Left kidney (tissue), 8 donors: ENCODE measurements around the gene FKBP7. TPM values are rescaled to one million over a fixed set of nuclear protein-coding genes. Genes with fewer than 3 reads are reported as not detected.
"Not testable (repeated sequence)": the region's sequence is repeated elsewhere in the genome, so short reads cannot be mapped to it uniquely, and the experiment has no call there.

Experiments
- DNase-seq: peaks from one replicate; pipeline ENCODE4 v3.0.0-alpha.2; 2013
- long read RNA-seq, 8 donors: transcript quantifications; one replicate each; lab custom pipeline, GENCODE V29; 2026
- polyA plus RNA-seq: library from polyadenylated mRNA; unstranded; fragments of 120-200 nt; gene quantifications from one replicate; pipeline ENCODE4 v1.2.1, GENCODE V29; 2013; ENCODE audit not compliant: insufficient read length

The FKBP7 gene, protein sequence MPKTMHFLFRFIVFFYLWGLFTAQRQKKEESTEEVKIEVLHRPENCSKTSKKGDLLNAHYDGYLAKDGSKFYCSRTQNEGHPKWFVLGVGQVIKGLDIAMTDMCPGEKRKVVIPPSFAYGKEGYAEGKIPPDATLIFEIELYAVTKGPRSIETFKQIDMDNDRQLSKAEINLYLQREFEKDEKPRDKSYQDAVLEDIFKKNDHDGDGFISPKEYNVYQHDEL
- 58.0 TPM for polyA plus RNA-seq
- long read RNA-seq, donor 1, transcript FKBP7-204 (4 exons, 2,834 nt): major isoform, 16 of 25 reads
- long read RNA-seq, donor 1, partial matches to known transcripts: 0 of 25 reads
- long read RNA-seq, donor 1, other reads (novel, unspliced or antisense): 0 of 25 reads
- long read RNA-seq, donor 2, transcript FKBP7-205 (4 exons, 666 nt): minor isoform, 6 of 28 reads
- long read RNA-seq, donor 2, transcript FKBP7-203 (3 exons, 638 nt): minor isoform, 6 of 28 reads
- long read RNA-seq, donor 2, transcript FKBP7-204 (4 exons, 2,834 nt): major isoform, 13 of 28 reads
- long read RNA-seq, donor 2, partial matches to known transcripts: 0 of 28 reads
- long read RNA-seq, donor 2, other reads (novel, unspliced or antisense): 0 of 28 reads
- long read RNA-seq, donor 3, transcript FKBP7-205 (4 exons, 666 nt): minor isoform, 10 of 23 reads
- long read RNA-seq, donor 3, transcript FKBP7-204 (4 exons, 2,834 nt): major isoform, 11 of 23 reads
- long read RNA-seq, donor 3, partial matches to known transcripts: 0 of 23 reads
- long read RNA-seq, donor 3, other reads (novel, unspliced or antisense): 0 of 23 reads
- long read RNA-seq, donor 4, partial matches to known transcripts: 0 of 2 reads
- long read RNA-seq, donor 4, other reads (novel, unspliced or antisense): 0 of 2 reads
- long read RNA-seq, donor 5, transcript FKBP7-204 (4 exons, 2,834 nt): major isoform, 28 of 45 reads
- long read RNA-seq, donor 5, transcript FKBP7-203 (3 exons, 638 nt): minor isoform, 5 of 45 reads
- long read RNA-seq, donor 5, transcript FKBP7-205 (4 exons, 666 nt): minor isoform, 7 of 45 reads
- long read RNA-seq, donor 5, partial matches to known transcripts: 0 of 45 reads
- long read RNA-seq, donor 5, other reads (novel, unspliced or antisense): 0 of 45 reads
- long read RNA-seq, donor 6, transcript FKBP7-205 (4 exons, 666 nt): minor isoform, 7 of 64 reads
- long read RNA-seq, donor 6, transcript FKBP7-204 (4 exons, 2,834 nt): major isoform, 21 of 64 reads
- long read RNA-seq, donor 6, partial matches to known transcripts: 32 of 64 reads
- long read RNA-seq, donor 6, other reads (novel, unspliced or antisense): 0 of 64 reads
- long read RNA-seq, donor 7, transcript FKBP7-204 (4 exons, 2,834 nt): major isoform, 31 of 49 reads
- long read RNA-seq, donor 7, transcript FKBP7-205 (4 exons, 666 nt): minor isoform, 10 of 49 reads
- long read RNA-seq, donor 7, partial matches to known transcripts: 0 of 49 reads
- long read RNA-seq, donor 7, other reads (novel, unspliced or antisense): 0 of 49 reads
- long read RNA-seq, donor 8, transcript FKBP7-205 (4 exons, 666 nt): minor isoform, 6 of 23 reads
- long read RNA-seq, donor 8, transcript FKBP7-204 (4 exons, 2,834 nt): major isoform, 12 of 23 reads
- long read RNA-seq, donor 8, partial matches to known transcripts: 0 of 23 reads
- long read RNA-seq, donor 8, other reads (novel, unspliced or antisense): 0 of 23 reads

DNA sequence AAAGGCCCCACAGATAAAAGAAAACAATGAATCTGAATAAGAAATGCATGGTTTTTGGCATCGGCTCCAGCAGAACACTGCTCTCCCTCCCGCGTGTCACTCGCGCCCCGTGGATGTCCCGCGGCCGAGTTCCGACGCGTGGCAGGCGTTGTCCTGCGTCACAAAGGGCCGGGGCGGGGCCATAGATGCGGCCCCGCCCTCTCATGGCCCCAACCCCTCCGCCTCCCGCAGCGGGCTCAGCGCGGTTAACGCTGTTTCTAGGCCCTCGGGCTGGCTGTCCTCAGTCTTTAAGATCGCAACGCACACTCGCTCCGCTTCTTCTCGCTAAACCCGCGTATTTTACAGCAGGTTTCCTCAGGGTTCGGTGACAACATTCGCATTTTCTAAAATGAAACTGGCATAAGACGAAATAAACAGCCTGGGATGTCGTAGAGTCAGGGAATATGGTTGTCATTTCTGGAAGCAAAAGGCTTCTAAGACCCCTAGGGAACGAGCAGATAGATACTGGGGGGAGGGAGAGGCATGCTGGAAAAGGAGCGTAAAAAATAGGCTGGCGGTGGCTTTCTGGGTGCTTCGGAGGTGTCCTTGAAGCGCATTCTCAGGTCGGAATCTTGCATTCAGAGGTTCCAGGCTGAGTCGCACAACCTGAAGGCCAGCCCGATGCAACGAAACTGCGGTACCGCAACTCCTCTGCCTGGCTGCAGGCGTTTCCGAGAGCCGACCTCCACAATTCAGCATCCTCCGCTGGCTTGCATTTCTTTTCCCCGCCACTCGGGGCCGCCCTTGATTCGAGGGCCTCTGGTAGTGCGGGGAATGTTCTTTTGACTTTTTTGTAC, at the start of gene FKBP7:
Gene FKBP7, minus strand, starts transcription at position 162 of the 836 bp plus-strand sequence. Its CDS starts 101 bp downstream, at position 61.
- peak; percentile 89 for DNase-seq

GRCh38 chr2:178527592-178527991, 49.2 kb upstream of the FKBP7 start:
- no peak for DNase-seq

GRCh38 chr2:178526256-178526655, 47.9 kb upstream of the FKBP7 start:
- no peak for DNase-seq

GRCh38 chr2:178525460-178525859, 47.1 kb upstream of the FKBP7 start:
- not testable (repeated sequence) for DNase-seq

DNA sequence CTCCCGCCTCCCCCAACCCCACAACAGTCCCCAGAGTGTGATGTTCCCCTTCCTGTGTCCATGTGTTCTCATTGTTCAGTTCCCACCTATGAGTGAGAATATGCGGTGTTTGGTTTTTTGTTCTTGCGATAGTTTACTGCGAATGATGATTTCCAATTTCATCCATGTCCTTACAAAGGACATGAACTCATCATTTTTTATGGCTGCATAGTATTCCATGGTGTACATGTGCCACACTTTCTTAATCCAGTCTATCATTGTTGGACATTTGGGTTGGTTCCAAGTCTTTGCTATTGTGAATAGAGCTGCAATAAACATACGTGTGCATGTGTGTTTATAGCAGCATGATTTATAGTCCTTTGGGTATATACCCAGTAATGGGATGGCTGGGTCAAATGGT, 46.6 kb upstream of the FKBP7 start:
- DNase-seq: not testable (repeated sequence)

DNA sequence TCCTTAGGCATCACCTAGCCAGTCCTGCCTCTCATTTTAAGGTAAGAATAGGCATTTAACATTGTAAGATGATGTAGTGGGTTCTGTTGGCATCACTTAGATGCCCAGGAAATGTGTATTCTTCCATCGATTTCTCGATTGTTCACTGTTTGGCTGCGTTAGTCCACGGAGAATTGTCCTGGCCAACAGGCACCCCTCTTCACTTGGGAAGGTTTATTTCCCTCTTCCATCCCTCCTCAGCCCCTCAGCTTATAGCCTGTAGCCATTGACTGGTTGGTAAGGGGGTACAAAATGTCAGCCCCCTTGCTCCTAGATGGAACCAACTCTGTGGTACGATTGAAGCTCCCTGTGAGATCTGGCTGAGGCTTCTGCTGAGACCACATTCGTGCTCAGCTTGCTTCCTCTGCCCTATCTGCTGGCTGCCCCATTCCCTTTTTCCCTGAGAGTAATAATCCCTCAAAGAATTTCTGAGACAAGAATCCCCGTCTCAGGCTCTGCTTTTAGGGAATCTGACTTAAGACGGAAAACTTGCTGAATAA, 45.3 kb upstream of the FKBP7 start:
- no peak for DNase-seq

- DNase-seq: peak; percentile 87
Observed at GRCh38 chr2:178522950-178523595, 44.7 kb upstream of the FKBP7 start.

GRCh38 chr2:178521304-178522150, 43.1 kb upstream of the FKBP7 start:
- no peak for DNase-seq

DNA sequence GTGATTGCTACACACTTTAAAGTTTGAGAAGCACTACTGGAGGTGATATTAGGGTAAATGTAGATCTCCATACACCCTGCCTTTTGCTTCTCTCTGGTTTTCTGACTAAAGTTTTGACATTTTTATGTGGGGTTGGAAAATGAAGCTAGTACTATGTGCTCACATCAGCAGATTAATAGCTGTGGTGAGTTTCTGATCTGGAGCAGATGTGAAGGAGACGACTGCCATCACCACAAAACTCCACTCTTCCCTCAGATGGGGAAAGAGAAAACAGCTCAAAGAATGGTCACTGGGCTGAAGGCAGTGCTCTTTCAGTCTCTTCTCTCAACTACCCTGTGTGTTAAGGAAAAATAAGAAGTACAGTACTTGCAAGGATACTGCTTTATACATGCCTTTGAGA, 39.1 kb upstream of the FKBP7 start:
- no peak for DNase-seq

- DNase-seq: no peak
Observed at GRCh38 chr2:178514664-178515063, 36.3 kb upstream of the FKBP7 start.

GRCh38 chr2:178513876-178514275, 35.5 kb upstream of the FKBP7 start:
- no peak for DNase-seq

GRCh38 chr2:178512484-178512883, 34.1 kb upstream of the FKBP7 start:
- no peak for DNase-seq

GRCh38 chr2:178510384-178510783, 32.0 kb upstream of the FKBP7 start:
- no peak for DNase-seq

- DNase-seq: no peak
Observed at GRCh38 chr2:178508646-178509045, 30.2 kb upstream of the FKBP7 start.

DNA sequence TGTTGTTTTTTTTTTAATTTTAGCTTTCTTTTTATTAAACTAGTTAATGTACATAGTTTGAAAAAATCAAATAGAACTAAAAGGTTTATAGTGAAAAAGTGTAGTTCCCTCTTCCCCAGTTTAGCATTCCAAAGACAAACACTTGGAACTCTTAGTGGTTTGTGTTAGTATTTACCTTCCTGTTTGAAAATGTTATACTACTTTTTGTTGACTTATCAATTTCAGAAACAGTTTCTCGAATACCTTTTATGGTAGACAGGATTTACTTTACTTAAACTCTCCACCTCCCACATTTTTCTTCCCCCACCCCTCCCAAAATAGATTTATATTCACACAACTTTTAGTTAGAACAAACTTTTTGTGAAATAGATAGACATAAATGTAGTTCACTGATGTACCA, 28.5 kb upstream of the FKBP7 start:
- no peak for DNase-seq

DNA sequence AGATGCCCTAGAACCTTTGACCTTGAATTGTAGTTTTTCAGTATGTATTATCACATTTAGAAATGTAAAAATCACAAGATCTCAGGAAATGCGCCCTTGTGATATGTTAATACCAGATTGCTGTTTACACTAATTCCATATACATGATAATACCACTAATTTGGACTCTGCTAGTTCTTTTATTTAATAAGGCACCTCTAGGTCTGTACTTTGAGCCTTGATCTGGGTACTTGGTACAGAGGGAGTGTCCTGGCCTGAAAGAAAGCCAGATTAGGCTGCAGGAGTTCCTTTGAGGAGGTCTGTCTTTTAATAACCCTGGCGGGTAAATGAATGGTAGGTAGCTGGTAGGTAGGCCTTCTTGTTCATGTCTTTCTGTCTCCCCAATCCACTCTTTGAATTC, 28.1 kb upstream of the FKBP7 start:
- DNase-seq: no peak

- no peak for DNase-seq
Observed at GRCh38 chr2:178506101-178506500, 27.7 kb upstream of the FKBP7 start.

DNA sequence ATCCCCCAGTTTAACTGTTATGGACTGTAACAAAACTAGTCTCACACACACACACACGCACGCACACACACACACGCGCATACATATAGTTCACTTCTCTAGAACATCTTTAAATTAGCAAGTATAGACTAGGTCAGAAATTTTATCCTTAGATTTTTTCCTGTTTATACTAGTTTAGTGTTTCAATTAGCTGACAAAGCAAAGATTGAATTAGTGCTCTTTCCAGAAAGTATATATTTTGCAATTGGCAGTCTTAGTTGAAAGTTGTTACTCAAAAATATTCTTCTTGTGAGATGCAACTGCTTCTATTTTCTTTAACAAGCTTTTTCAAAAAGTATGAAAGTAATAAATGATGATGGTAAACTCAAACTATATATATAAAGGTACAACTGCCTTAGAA, 24.4 kb upstream of the FKBP7 start:
- DNase-seq: no peak

DNA sequence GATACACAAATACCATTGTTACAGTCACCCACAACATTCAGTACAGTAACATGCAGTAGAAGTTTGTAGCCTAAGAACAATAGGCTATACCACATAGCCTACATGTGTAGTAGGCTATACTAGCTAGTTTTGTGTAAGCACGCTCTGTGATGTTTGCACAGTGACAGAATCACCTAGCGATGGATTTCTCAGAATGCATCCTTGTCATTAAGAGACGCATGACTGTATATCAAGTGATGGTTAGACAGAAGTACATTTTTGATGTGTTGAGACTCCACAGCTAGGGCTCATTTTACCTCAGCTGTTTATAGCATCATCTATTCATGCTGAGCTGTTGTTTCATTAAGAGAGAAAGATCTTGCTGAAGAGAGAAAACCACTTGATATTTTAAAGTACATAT, 21.2 kb upstream of the FKBP7 start:
- DNase-seq: no peak
